GM15510 (cell line): Measurements from ENCODE around the gene ACTA1.

Source experiments
- POLR2A ChIP-seq: IDR thresholded peaks from 3 replicates; pipeline ENCODE4 v1.6.1; 2011; ENCODE audit warnings: borderline replicate concordance; ENCODE audit not compliant: insufficient read length; ENCODE audit errors: extremely low read depth

ACTA1 gene

DNA sequence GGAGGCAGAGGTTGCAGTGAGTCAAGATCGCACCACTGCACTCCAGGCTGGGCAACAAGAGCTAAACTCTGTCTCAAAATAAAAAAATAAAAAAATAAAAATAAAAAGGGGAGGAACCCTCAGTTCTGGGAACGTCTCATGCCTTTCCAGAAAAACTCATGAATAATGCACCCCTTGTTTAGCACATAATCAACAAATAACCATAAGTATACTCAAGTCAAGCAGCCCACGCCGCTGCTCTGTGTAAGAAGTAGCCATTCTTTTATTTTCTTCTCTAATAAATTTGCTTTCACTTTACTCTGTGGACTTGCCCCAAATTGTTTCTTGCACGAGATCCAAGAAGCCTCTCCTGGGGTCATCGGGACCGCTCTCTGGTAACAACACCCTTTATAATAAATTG, 14.5 kb upstream of the ACTA1 start:
- no peak for TF ChIP-seq POLR2A

DNA sequence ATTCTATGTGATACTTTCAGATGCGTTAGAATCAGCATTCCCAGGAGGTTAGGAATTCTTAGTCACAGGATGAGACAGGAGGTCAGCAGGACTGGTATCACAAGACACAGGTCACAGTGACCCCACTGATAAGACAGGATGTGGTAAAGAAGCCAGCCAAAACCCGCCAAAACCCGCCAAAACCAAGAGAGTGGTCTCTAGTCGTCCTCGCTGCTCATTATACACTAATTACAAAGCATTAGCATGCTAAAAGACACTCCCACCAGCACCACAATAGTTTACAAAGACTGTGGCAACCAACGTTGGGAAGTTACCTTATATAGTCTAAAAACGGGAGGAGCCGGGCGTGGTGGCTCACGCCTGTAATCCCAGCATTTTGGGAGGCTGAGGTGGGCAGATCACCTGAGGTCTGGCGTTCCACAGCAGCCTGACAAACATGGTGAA, 13.9 kb upstream of the ACTA1 start:
- no peak for TF ChIP-seq POLR2A

DNA sequence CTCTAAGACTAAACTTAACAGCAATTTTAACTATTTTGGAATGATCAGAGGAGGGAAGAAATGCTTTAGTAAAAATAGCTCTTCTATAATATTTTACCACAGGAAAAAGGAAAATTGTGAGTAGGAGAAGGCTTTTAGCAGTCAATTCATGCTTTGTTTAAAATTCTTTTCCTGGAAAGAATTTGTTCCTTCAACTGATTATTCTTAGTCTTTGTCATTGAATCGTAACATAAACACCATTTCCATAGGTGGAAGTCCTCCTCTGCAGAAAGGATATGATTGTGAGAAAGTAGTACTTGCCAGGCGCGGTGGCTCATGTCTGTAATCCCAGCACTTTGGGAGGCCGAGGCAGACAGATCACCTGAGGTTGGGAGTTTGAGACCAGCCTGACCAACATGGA, 11.9 kb upstream of the ACTA1 start:
- no peak for TF ChIP-seq POLR2A

DNA sequence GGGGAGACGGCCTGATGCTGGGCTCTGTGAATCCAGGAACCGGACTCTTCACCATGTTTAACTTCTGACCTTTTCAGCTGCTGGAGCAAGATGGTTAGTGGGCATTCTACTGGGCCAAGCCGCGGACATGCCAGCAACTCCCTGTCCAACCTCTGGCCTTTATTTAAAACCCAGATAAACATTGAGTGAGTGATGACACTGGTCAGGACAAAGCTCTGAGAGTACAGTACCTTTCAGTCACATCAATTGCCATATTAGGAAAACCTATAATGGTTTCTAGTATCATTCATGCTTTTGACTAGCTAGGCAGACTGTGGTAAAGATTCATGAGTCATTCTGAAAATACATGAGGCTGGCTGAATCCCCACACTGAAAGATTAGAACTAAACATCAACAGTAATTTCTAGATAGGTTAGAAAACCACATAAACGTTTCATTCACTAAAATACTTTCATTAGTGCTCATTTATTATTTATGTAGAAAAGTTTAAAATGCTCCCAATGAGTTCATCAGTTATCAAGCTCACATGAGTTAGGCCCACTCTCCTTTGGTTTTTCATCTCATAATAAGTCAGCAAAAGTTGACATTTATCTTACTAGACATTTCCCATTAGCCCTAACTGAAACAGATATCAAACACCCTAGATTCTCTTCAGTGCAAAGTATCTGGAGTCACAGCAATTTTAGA, 7.1 kb upstream of the ACTA1 start:
- no peak for TF ChIP-seq POLR2A

DNA sequence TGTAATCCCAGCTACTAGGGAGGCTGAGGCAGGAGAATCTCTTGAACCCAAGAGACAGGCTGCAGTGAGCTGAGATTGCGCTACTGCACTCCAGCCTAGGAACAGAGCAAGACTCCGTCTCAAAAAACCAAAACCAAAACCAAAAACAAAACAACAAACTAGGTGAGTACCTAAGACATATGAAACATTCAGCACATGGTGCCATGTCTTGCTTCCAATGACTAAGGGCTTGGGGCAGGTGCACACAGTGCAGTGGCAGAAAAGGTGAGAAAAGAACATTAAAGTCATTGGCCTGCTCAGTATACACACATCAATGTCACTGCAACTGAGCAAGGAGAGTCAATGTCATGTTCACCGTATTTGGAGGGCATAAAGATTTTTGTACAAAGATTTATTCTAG, 4.1 kb upstream of the ACTA1 start:
- no peak for TF ChIP-seq POLR2A

DNA sequence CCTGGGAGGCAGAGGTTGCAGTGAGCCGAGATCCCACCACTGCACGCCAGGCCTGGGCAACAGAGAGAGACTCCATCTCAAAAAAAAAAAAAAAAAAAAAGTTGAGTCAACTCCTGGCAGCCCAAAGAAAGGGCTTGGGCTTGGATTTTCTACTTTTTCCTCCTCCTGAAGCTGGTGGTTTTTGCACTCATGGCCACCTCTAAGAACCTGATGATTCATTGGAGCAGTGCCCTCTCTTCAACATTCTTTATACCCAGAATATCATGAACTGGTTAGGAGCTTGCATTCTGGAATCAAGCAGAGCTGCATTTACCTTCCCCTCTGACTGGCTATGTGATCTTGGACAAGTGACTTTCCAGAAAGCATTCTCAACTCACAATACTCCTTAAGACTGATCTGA, 3.5 kb upstream of the ACTA1 start:
- no peak for TF ChIP-seq POLR2A

DNA sequence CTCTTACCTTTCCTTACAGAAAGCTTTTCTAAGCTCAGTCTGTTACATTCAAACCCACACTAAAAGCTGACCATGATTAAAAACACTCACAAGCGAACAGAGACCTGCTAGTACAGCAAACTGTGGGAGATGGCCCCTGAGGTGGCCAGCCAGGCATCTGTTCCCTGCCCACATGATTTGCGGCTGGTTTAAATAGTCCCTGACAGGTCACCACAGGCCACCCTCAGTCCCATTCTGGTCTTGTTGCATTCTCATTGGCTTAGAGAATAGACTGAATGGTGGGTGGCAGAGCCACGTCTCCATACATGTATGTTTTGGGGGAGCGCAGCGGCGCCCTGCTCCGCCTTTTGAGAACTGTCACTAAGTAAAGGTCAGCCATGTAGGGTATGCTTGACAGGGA, 2.3 kb upstream of the ACTA1 start:
- no peak for TF ChIP-seq POLR2A

DNA sequence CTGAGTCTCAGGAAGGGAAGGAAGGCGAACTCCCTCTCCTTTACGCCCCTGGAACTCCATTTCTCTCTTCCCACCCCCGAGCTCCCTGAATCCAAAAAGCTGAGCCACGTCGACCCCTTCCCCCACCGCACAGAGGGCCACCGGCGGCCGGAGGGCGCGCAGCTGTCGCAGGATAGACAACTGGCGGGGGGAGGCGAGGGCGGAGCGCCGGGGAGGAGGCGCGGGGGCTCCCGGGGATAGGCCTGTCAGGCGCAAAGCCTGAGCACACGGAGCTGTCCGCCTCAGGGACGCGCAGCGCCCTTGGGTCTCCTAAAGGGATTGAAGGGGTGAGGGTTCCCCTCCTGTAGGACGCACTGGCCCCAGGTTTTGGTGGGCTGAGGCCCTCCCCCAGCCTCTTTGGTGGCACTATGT, 752 bp upstream of the ACTA1 start:
- TF ChIP-seq POLR2A: no peak

DNA sequence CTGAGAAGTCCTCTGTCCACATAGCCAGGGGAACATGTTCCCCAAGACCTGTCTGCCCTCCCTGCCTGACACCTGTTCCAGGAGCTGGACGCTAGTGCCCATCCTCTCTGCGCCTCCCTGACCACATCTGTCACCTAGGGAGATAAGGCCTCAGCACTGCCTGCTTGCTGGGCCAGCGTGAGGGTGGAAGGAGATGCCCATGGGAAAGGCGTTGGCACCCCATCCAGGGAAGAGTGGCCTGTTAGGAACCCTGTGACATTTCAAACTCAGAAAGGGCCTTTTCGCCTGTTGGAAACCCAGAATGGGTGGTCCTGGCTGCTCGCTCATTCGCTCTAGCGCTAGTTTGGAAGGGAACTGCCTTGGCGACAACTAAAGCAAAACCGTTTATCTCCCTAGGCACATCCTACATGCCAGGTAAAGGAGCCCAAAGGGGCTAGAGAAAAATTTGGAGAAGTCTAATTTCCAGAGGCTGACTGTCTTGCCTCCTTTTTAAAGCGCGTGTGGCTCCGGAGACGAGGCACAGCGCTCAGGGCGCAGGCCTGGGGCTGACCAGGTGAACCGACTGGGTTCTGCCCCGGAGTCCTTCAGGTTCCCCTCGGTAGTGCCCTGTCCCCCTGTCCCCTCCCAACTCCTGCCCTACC, 410 bp downstream of the ACTA1 start:
- no peak for TF ChIP-seq POLR2A

DNA sequence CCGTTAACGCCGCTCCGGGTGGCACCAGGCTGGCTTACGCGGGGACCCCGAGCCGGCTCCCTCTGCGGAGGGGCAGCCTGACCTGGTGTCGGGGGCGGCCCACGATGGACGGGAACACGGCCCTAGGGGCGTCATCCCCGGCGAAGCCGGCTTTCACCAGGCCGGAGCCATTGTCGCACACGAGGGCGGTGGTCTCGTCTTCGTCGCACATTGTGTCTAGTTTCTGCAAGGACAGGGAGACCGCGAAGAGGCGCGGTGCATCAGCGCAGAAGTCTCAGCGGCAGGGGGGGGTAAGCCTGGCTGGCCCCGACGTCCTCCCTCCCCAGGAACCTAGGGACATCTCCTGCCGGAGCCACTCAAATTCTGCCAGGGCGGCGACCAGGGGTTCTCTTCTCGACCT, 989 bp downstream of the ACTA1 start:
- TF ChIP-seq POLR2A: no peak

DNA sequence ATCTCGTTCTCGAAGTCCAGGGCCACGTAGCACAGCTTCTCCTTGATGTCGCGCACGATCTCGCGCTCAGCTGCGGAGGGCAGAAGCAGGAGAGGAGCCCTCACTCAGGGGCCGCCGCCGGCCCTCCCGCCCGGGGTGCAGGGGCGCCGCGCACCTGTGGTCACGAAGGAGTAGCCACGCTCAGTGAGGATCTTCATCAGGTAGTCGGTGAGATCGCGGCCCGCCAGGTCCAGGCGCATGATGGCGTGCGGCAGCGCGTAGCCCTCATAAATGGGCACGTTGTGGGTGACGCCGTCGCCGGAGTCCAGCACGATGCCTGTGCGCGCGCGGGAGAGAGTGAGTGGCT, 1.8 kb downstream of the ACTA1 start:
- no peak for TF ChIP-seq POLR2A

DNA sequence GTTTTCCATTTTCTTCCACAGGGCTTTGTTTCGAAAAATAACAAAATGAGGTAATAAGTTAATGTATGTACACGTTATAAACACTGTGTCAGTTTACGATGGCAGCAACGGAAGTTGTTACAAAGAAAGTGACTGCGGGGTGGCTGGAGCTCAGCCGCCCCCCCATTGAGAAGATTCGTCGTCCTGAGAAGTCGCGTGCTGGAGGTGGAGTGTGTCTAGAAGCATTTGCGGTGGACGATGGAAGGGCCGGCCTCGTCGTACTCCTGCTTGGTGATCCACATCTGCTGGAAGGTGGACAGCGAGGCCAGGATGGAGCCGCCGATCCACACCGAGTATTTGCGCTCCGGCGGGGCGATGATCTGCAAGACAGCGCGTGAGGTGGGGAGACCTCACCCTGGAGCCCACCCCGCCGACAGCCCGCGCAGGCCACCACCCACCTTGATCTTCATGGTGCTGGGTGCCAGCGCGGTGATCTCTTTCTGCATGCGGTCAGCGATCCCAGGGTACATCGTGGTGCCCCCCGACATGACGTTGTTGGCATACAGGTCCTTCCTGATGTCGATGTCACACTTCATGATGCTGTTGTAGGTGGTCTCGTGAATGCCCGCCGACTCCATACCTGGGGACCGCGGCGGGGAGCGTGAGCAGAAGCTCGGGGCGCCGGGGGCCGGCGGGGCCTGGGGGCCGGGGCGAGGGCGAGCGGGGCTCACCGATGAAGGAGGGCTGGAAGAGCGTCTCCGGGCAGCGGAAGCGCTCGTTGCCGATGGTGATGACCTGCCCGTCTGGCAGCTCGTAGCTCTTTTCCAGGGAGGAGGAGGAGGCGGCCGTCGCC, 2.4 kb downstream of the ACTA1 start:
- TF ChIP-seq POLR2A: no peak

DNA sequence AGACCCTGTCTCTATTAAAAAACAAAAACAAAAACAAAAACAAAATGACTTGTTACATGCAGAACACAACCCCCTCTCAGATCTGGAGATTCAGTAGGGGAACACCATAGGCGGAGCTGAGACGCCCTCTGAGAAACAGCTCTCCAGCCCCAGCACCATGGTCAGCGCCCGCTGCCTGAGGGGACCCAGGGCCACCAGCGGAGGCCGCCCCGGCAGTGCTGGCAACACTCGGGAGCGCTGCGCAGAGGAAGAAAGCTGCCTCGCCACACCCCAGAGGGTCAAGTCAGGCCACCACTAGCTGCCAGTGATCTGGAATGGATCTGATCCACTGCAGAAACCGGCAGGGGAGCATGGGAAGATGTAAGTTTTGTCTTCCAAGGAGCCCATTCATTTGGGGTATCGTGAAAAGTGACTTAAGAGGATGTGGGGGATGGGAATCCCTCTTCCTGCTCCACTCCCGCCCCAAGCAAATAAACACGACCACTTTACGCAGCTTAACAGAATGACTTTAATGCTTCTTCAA, 3.1 kb downstream of the ACTA1 start:
- TF ChIP-seq POLR2A: no peak

DNA sequence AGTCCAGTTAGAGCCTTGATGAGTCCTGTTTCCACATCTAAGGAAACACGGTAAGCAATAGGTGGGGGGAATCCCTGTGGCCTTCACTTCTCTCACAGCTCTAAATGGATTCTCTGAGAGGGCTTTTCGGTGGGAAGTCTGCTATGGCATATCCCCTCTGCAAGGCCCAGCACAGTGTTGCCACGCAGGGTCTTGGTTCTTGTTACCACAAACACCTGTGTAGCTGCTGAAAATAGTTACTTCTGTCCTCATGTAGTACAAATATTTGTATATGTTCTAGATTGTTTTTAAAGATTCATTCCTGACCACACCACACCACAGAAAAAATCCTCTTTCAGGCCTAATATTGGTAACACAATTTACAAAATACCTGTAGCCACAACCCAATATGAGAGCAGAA, 5.6 kb downstream of the ACTA1 start:
- no peak for TF ChIP-seq POLR2A

DNA sequence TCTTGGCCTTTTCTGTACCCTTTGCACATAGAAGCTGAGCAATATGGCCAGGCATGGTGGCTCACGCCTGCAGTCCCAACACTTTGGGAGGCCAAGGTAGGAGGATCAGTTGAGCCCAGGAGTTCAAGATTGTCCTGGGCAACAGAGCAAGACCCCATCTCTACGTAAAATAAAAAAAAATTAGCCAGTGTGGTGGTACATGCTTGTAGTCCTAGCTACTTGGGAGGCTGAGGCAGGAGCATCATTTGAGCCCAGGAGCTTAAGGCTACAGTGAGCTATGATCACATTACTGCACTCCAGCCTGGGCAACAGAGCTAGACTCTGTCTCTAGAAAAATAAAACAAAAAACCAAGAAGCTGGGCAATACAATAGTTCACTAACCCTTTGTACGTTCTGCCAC, 6.3 kb downstream of the ACTA1 start:
- TF ChIP-seq POLR2A: no peak
